ENCODE measurements around the gene KRT75. TPM values are rescaled to one million over a fixed set of nuclear protein-coding genes. Genes with fewer than 3 reads are reported as not detected.

KRT75 gene
- polyA plus RNA-seq, 1 donor (not counting 4 experiments of a cell fraction or from before 2014, with no cell fraction given) = 59.4 TPM

DNA sequence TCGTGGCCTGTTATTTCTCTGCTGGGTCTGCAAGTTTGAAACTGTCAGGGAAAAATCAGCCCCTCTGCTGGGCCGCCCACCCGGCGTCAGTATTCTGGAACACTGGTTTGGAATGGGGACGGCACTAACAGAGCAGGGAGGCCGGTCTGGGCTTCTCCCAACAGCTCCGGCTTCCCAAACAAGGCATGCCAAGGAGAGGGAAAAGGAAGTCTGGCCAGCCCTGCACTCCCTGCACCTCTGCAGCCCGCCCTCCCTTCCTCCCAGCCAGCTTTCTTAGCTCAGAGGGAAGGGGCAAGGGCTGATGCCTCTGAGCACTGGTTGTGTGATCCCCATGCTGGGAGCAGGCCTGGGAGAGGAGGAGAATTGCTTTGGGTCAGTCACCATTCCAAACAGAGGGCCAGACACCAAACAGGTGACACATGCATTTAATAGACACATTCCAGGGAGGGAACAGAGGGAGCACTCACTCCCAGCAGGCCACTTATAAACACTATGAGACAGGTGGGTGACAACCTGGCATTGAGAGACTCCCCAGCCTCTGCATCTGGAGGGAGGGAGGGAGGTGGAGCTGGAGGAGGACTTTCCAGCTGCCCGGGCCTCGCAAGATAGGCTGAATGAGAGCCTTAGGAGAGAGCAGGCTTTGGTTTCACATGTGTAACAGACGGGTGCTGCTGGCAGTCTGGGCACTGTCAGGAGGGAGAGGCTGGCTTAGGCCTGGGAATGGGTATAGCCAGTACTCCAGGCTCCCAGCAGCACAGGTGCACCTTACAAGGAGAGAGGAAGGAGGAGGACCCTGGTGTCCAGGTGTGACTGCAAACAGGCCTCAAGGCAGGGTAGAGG lies 10.3 kb downstream of the KRT75 start:
- H3K4me3 ChIP-seq (ENCODE audit: control insufficient read depth in 2 of 3, extremely low read depth in 1 of 3, insufficient read depth in 2 of 3, low read depth in 1 of 3, low read length in 3 of 3) = no peak overlapping the region
- TF ChIP-seq EZH2 (IDR thresholded peaks at IDR 0.05; ENCODE audit: low read length) = no peak
- TF ChIP-seq, protein P1, sequence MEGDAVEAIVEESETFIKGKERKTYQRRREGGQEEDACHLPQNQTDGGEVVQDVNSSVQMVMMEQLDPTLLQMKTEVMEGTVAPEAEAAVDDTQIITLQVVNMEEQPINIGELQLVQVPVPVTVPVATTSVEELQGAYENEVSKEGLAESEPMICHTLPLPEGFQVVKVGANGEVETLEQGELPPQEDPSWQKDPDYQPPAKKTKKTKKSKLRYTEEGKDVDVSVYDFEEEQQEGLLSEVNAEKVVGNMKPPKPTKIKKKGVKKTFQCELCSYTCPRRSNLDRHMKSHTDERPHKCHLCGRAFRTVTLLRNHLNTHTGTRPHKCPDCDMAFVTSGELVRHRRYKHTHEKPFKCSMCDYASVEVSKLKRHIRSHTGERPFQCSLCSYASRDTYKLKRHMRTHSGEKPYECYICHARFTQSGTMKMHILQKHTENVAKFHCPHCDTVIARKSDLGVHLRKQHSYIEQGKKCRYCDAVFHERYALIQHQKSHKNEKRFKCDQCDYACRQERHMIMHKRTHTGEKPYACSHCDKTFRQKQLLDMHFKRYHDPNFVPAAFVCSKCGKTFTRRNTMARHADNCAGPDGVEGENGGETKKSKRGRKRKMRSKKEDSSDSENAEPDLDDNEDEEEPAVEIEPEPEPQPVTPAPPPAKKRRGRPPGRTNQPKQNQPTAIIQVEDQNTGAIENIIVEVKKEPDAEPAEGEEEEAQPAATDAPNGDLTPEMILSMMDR (optimal IDR thresholded peaks at IDR 0.05 in 1 of 3, IDR thresholded peaks at IDR 0.05 in 1 of 3, conservative IDR thresholded peaks at IDR 0.05 in 1 of 3; ENCODE audit: extremely low read depth in 1 of 3, insufficient read depth in 2 of 3, low read length in 3 of 3) = no peak
- H3K4me2 ChIP-seq (ENCODE audit: control insufficient read depth, extremely low read depth, insufficient read depth, low read depth, low read length) = no peak overlapping the region
- DNase-seq (ENCODE audit: low read depth, low spot score) (no peak), FAIRE-seq (no peak)
- peaks cover 18% of the 10 kb centered on the region for H3K4me1 ChIP-seq (ENCODE audit: control insufficient read depth, extremely low read depth, insufficient read depth, low read length)
- H2AFZ ChIP-seq (ENCODE audit: control insufficient read depth, low read length) = no peak overlapping the region
- no peak overlapping the region for H3K27ac ChIP-seq (ENCODE audit: control insufficient read depth, insufficient read depth, low read length)
- H3K9ac ChIP-seq (ENCODE audit: control insufficient read depth, extremely low read depth, insufficient read depth, low read length) = no peak overlapping the region
- H3K27me3 ChIP-seq (ENCODE audit: control insufficient read depth, extremely low read depth, insufficient read depth, low read length) = no peaks in the 10 kb centered on the region
- dilution Hi-C loops (cut with MboI; ENCODE audit: extremely low pct_ligation_motif_present, low sequenced_read_pairs) = no loop called here
- H4K20me1 ChIP-seq (ENCODE audit: control insufficient read depth, extremely low read depth, insufficient read depth, low read length) = no peaks in the 10 kb centered on the region
- H3K9me3 ChIP-seq (ENCODE audit: control insufficient read depth, low read depth, low read length) = no peaks in the 10 kb centered on the region
- H3K79me2 ChIP-seq (ENCODE audit: control insufficient read depth, insufficient read depth, low read length) = no peaks in the 10 kb centered on the region
- H3K36me3 ChIP-seq (ENCODE audit: control insufficient read depth in 2 of 2, extremely low read depth in 1 of 2, insufficient read depth in 2 of 2, low read length in 2 of 2) = no peaks in the 10 kb centered on the region
- H3K9me1 ChIP-seq (ENCODE audit: control insufficient read depth, extremely low read depth, insufficient read depth, low read length) = no peaks in the 10 kb centered on the region

DNA sequence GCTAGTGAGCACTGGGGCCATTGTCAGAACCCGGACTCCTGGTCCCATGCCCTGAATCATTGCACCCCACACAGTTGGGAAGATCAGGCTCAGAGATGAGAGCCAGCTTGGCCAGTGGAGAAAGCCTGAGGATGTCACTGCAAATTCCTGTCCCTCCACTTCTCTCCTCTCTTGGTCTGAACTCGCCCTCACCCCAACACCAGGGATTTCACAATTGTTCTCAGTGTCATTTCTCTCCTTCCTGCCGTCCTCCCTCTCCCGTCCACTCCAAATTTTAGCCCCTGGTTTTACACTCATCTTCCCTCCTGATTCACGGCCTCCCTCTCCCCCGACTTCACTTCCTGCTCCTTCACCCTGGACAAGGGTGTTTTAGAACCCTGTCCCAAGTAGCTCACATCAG lies 11.1 kb downstream of the KRT75 start:
- H3K79me2 ChIP-seq (ENCODE audit: control insufficient read depth, insufficient read depth, low read length) = no peaks in the 10 kb centered on the region
- dilution Hi-C loops (cut with MboI; ENCODE audit: extremely low pct_ligation_motif_present, low sequenced_read_pairs) = no loop called here
- H3K9ac ChIP-seq (ENCODE audit: control insufficient read depth, extremely low read depth, insufficient read depth, low read length) = no peak overlapping the region
- no peaks in the 10 kb centered on the region for H3K36me3 ChIP-seq (ENCODE audit: control insufficient read depth in 2 of 2, extremely low read depth in 1 of 2, insufficient read depth in 2 of 2, low read length in 2 of 2)
- no peaks in the 10 kb centered on the region for H3K9me1 ChIP-seq (ENCODE audit: control insufficient read depth, extremely low read depth, insufficient read depth, low read length)
- no peak overlapping the region for H3K4me2 ChIP-seq (ENCODE audit: control insufficient read depth, extremely low read depth, insufficient read depth, low read depth, low read length)
- H3K9me3 ChIP-seq (ENCODE audit: control insufficient read depth, low read depth, low read length) = no peaks in the 10 kb centered on the region
- no peak overlapping the region for H2AFZ ChIP-seq (ENCODE audit: control insufficient read depth, low read length)
- H3K27ac ChIP-seq (ENCODE audit: control insufficient read depth, insufficient read depth, low read length) = no peak overlapping the region
- peaks cover 21% of the 10 kb centered on the region for H3K4me1 ChIP-seq (ENCODE audit: control insufficient read depth, extremely low read depth, insufficient read depth, low read length)
- no peak for TF ChIP-seq EZH2 (IDR thresholded peaks at IDR 0.05; ENCODE audit: low read length)
- TF ChIP-seq, protein P1 (optimal IDR thresholded peaks at IDR 0.05 in 1 of 3, IDR thresholded peaks at IDR 0.05 in 1 of 3, conservative IDR thresholded peaks at IDR 0.05 in 1 of 3; ENCODE audit: extremely low read depth in 1 of 3, insufficient read depth in 2 of 3, low read length in 3 of 3) = no peak
- no peaks in the 10 kb centered on the region for H4K20me1 ChIP-seq (ENCODE audit: control insufficient read depth, extremely low read depth, insufficient read depth, low read length)
- FAIRE-seq (no peak), DNase-seq (ENCODE audit: low read depth, low spot score) (no peak)
- no peak overlapping the region for H3K4me3 ChIP-seq (ENCODE audit: control insufficient read depth in 2 of 3, extremely low read depth in 1 of 3, insufficient read depth in 2 of 3, low read depth in 1 of 3, low read length in 3 of 3)
- no peaks in the 10 kb centered on the region for H3K27me3 ChIP-seq (ENCODE audit: control insufficient read depth, extremely low read depth, insufficient read depth, low read length)
